Measurements from ENCODE around the gene GPR55.

GRCh38 chr2:230881840-230882239 lies 43.2 kb downstream of the GPR55 start:
- TF ChIP-seq CTCF (IDR thresholded peaks at IDR 0.05; ENCODE audit: control extremely low read depth in 1 of 3, insufficient read depth in 1 of 3, low read depth in 1 of 3, low read length in 3 of 3), result no peak
- TF ChIP-seq SP1 (IDR thresholded peaks at IDR 0.05; ENCODE audit: low read depth, low read length), result no peak
- no peak for TF ChIP-seq EP300 (IDR thresholded peaks at IDR 0.05; ENCODE audit: borderline replicate concordance in 1 of 2, low read depth in 2 of 2, low read length in 2 of 2)
- TF ChIP-seq TBP (IDR thresholded peaks at IDR 0.05; ENCODE audit: low read depth, low read length), result no peak
- no peak for TF ChIP-seq POLR2A (IDR thresholded peaks at IDR 0.05; ENCODE audit: control extremely low read depth in 1 of 2, low read depth in 2 of 2, low read length in 2 of 2)

All from H1 (cell line).